ENCODE measurements around the gene PHYHIPL. TPM values are rescaled to one million over a fixed set of nuclear protein-coding genes. Genes with fewer than 3 reads are reported as not detected.

Gene PHYHIPL
- total and polyA plus RNA-seq, 2 of the 4 experiments (the other 2 are of a cell fraction), result not detected

DNA sequence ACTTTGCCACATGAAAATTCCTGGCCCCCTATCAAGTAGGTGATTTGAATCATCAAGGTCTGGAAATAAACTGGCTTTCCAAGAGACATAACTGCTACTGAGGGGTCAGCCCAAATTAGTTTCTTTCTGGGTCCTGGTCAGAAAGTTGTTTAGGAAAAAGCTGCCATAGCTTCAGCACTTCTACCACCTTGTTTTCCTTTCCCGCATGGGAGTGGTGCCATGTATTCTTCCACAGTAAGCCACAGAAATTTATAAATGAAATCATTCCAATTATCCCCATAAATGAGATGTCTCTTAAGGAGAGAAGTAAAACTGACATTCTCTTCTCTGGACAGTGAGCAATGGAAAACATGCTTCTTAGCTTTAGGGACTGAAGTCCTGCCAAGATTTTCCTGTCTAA is 80.8 kb downstream of the PHYHIPL start:
- no peak for DNase-seq
- ChIA-PET CTCF (interaction anchor here (1.1 kb wide), 1 partner anchor 19 kb away, joined by 3 read pairs; no protein-coding TSS in a partner anchor), POLR2A (ENCODE audit: unreplicated experiment) (no interaction called here)
- Histone ChIP-seq H4K8ac (ENCODE audit: low read depth in 2 of 2, low read length in 2 of 2) (no peak overlapping the region), H3K4ac (ENCODE audit: low read depth, low read length) (no peak overlapping the region), H4K20me1 (ENCODE audit: insufficient read depth, low read length) (no peaks in the 10 kb centered on the region), H4K5ac (ENCODE audit: low read depth, low read length) (no peak overlapping the region), H2BK15ac (ENCODE audit: low read depth, low read length) (no peak overlapping the region), H3K4me2 (ENCODE audit: low read depth, low read length) (no peak overlapping the region), H4K91ac (ENCODE audit: insufficient read depth, low read depth, low read length) (no peak overlapping the region), H2BK5ac (ENCODE audit: low read depth, low read length, poor library complexity, severe bottlenecking) (no peak overlapping the region), H3K23ac (ENCODE audit: low read depth, low read length) (no peak overlapping the region), H2BK120ac (ENCODE audit: low read depth, low read length) (no peak overlapping the region), H2AK9ac (replicated peaks; ENCODE audit: low read depth, low read length, poor library complexity) (no peak overlapping the region), H3K9me1 (ENCODE audit: insufficient read depth, low read length) (no peaks in the 10 kb centered on the region), H3K18ac (ENCODE audit: low read depth, low read length) (no peak overlapping the region), H3K36me3 (ENCODE audit: control insufficient read depth, insufficient read depth, low read length) (no peaks in the 10 kb centered on the region), H3K27me3 (ENCODE audit: control insufficient read depth, insufficient read depth, low read length) (no peaks in the 10 kb centered on the region), H2AK5ac (ENCODE audit: low read depth, low read length) (no peak overlapping the region), H2AFZ (replicated peaks; ENCODE audit: low read length, poor library complexity) (no peak overlapping the region), H3K79me1 (ENCODE audit: low read depth in 1 of 2, low read length in 2 of 2) (no peaks in the 10 kb centered on the region), H3K9me3 (ENCODE audit: control insufficient read depth, insufficient read depth, low read length) (no peaks in the 10 kb centered on the region), H3K27ac (ENCODE audit: insufficient read depth, low read length) (no peak overlapping the region), H3K9ac (ENCODE audit: low read depth, low read length) (no peak overlapping the region), H3K4me3 (ENCODE audit: insufficient read depth, low read depth, low read length) (no peak overlapping the region), H3K56ac (ENCODE audit: extremely low read depth, insufficient read depth, low read length) (no peak overlapping the region), H2BK20ac (ENCODE audit: low read depth, low read length) (no peak overlapping the region), H3K14ac (replicated peaks; ENCODE audit: low read depth, low read length) (no peak overlapping the region), H3K4me1 (ENCODE audit: control insufficient read depth, insufficient read depth, low read length) (no peaks in the 10 kb centered on the region)
- in situ Hi-C loops (cut with MboI; ENCODE audit: low sequenced_read_pairs), result no loop called here
- TF ChIP-seq, protein P1, sequence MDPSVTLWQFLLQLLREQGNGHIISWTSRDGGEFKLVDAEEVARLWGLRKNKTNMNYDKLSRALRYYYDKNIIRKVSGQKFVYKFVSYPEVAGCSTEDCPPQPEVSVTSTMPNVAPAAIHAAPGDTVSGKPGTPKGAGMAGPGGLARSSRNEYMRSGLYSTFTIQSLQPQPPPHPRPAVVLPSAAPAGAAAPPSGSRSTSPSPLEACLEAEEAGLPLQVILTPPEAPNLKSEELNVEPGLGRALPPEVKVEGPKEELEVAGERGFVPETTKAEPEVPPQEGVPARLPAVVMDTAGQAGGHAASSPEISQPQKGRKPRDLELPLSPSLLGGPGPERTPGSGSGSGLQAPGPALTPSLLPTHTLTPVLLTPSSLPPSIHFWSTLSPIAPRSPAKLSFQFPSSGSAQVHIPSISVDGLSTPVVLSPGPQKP (IDR thresholded peaks at IDR 0.05; ENCODE audit: borderline replicate concordance, low read depth, low read length), result no peak
- ATAC-seq (ENCODE audit: low read depth), result no peak
- no CpG with 5 or more reads among the region's 1 CpG for WGBS, 2 experiments (ENCODE audit: extremely low coverage in 2 of 2, insufficient read length in 1 of 2)
- intact Hi-C loops (cut with micrococcal nuclease), result no loop called here
- dilution Hi-C loops (cut with HindIII; ENCODE audit: low sequenced_read_pairs, unreplicated experiment), result no loop called here
- no TSS peak for BruUV-seq (replicated peaks)
